HepG2 (cell line): ENCODE data around the gene IL13. TPM values are rescaled to one million over a fixed set of nuclear protein-coding genes. Genes with fewer than 3 reads are reported as not detected.

Experiments
- ATAC-seq: fragments of 200-7000 bp; cut with Tn5 transposase; 3 replicates; pipeline ENCODE4 v1.9.1; 2020; ENCODE audit warnings: mild to moderate bottlenecking, moderate library complexity
- BruUV-seq: library from RNA; stranded (reverse); fragments of 400-500 nt; replicated peaks from 2 replicates; lab custom pipeline; 2021; lab: Mats Ljungman, UMichigan
- CTCF ChIA-PET: fragments of 300-600 bp; formaldehyde crosslinking; extraction: SDS; loops from one replicate; lab custom pipeline; 2021; ENCODE audit warnings: low total read pairs, inconsistent platforms, low intra/inter-chr PET ratio; lab: Yijun Ruan, JAX
- POLR2A ChIA-PET: fragments of 350-600 bp; sonication (Branson Sonifier 250); formaldehyde crosslinking; loops from one replicate; lab custom pipeline; 2020; ENCODE audit warnings: antibody characterized with exemption, inconsistent platforms; lab: Yijun Ruan, JAX
- DNase-seq: peaks from one replicate; pipeline ENCODE4 v3.0.0-alpha.2; 2015; ENCODE audit warnings: low spot score
- FAIRE-seq: peaks from 3 replicates; lab custom pipeline; 2011; peaks lifted over from hg19 to GRCh38; lab: Jason Lieb, UNC
- H2AFZ ChIP-seq: one replicate; pipeline ENCODE4 v1.6.1; 2011; ENCODE audit warnings: low read length, inconsistent platforms
- H3K27ac ChIP-seq: fragments of 300-600 bp; 3 replicates; pipeline ENCODE4 v1.8.0; 2011; ENCODE audit warnings: mixed run types, mild to moderate bottlenecking, mixed read lengths, low read length, inconsistent platforms; ENCODE audit not compliant: insufficient read depth; ENCODE audit errors: extremely low read length
- H3K27me3 ChIP-seq, 2 experiments: fragments of 200-600 bp in 1 of 2; 2 replicates in 1 of 2; 3 replicates in 1 of 2; pipeline versions ENCODE4 v1.6.0 to v1.8.0; 2011; ENCODE audit warnings: low read length in 2 of 2, mild to moderate bottlenecking in 2 of 2, moderate library complexity in 2 of 2, inconsistent platforms in 1 of 2; ENCODE audit not compliant: insufficient read depth in 2 of 2, control insufficient read depth in 1 of 2
- H3K36me3 ChIP-seq, 2 experiments: fragments of 200-600 bp in 1 of 2; replicated peaks in 1 of 2; 2 replicates in 1 of 2; 3 replicates in 1 of 2; pipeline versions ENCODE4 v1.5.1 to v1.8.0; 2011; ENCODE audit warnings: low read length in 2 of 2, inconsistent platforms in 1 of 2; ENCODE audit not compliant: insufficient read depth in 2 of 2, control insufficient read depth in 1 of 2
- H3K4me1 ChIP-seq: 2 replicates; pipeline ENCODE4 v1.5.1; 2012; ENCODE audit warnings: low read length, inconsistent platforms; ENCODE audit not compliant: insufficient read depth
- H3K4me2 ChIP-seq: 2 replicates; pipeline ENCODE4 v1.6.0; 2011; ENCODE audit warnings: low read depth, low read length, inconsistent platforms
- H3K4me3 ChIP-seq, 3 experiments: fragments of 200-600 bp in 1 of 3; sonication (generic), shearing (Covaris generic) in 1 of 3; replicated peaks in 1 of 3; 2 replicates each; pipeline ENCODE4 v1.5.1; 2011 to 2016; ENCODE audit warnings: low read length in 3 of 3, inconsistent platforms in 2 of 3, low read depth in 2 of 3, mild to moderate bottlenecking in 2 of 3, control low read depth in 1 of 3, mixed read lengths in 1 of 3; ENCODE audit not compliant: insufficient read depth in 1 of 3
- H3K79me2 ChIP-seq: one replicate; pipeline ENCODE4 v1.6.1; 2011; ENCODE audit warnings: low read length, inconsistent platforms; ENCODE audit not compliant: insufficient read depth
- H3K9ac ChIP-seq: 2 replicates; pipeline ENCODE4 v1.6.0; 2011; ENCODE audit warnings: mild to moderate bottlenecking, low read depth, low read length, inconsistent platforms; ENCODE audit not compliant: insufficient read depth
- H3K9me3 ChIP-seq: 2 replicates; pipeline ENCODE4 v1.5.1; 2012; ENCODE audit warnings: mild to moderate bottlenecking, low read length
- H4K20me1 ChIP-seq: 2 replicates; pipeline ENCODE4 v1.6.0; 2011; ENCODE audit warnings: inconsistent platforms, mild to moderate bottlenecking, low read length, moderate library complexity; ENCODE audit not compliant: insufficient read depth
- ARID3A ChIP-seq: IDR thresholded peaks from 2 replicates; pipeline ENCODE4 v1.6.1; 2012; ENCODE audit warnings: low read depth, low read length, improper control_type of control experiment
- ELK4 ChIP-seq: sonication (generic); formaldehyde crosslinking; IDR thresholded peaks from 2 replicates; pipeline ENCODE4 v1.9.0; 2021; ENCODE audit warnings: missing genetic modification reagents, borderline replicate concordance
- GLMP ChIP-seq: sonication (generic); formaldehyde crosslinking; IDR thresholded peaks from 2 replicates; pipeline ENCODE4 v1.9.0; 2021; ENCODE audit warnings: missing genetic modification reagents, mild to moderate bottlenecking, borderline replicate concordance
- GZF1 ChIP-seq: sonication (generic); formaldehyde crosslinking; IDR thresholded peaks from 2 replicates; pipeline ENCODE4 v1.5.1; 2020; ENCODE audit warnings: mild to moderate bottlenecking, missing genetic modification reagents
- HNRNPK ChIP-seq: fragments of 200-400 bp; formaldehyde crosslinking; IDR thresholded peaks from 2 replicates; pipeline ENCODE4 v1.6.1; 2018; ENCODE audit warnings: low read length, low read depth, moderate library complexity, mild to moderate bottlenecking; ENCODE audit not compliant: poor library complexity, severe bottlenecking
- JUND ChIP-seq: sonication (generic); formaldehyde crosslinking; IDR thresholded peaks from 2 replicates; pipeline ENCODE4 v1.8.0; 2022; ENCODE audit warnings: mild to moderate bottlenecking, missing genetic modification reagents
- NFKB2 ChIP-seq: sonication (generic); formaldehyde crosslinking; IDR thresholded peaks from 2 replicates; pipeline ENCODE4 v1.4.0; 2020; ENCODE audit warnings: missing genetic modification reagents, borderline replicate concordance
- SIN3B ChIP-seq: fragments of 150-350 bp; IDR thresholded peaks from 2 replicates; pipeline ENCODE4 v1.6.1; 2014; ENCODE audit warnings: low read length
- SNAI1 ChIP-seq: sonication (generic); formaldehyde crosslinking; IDR thresholded peaks from 2 replicates; pipeline ENCODE4 v1.5.0; 2020; ENCODE audit warnings: mild to moderate bottlenecking, missing genetic modification reagents, borderline replicate concordance
- ZNF143 ChIP-seq: sonication (generic); formaldehyde crosslinking; IDR thresholded peaks from 2 replicates; pipeline ENCODE4 v1.4.0; 2020; ENCODE audit warnings: missing genetic modification reagents
- ZNF407 ChIP-seq: sonication (generic); formaldehyde crosslinking; IDR thresholded peaks from one replicate; pipeline ENCODE4 v1.5.1; 2020; ENCODE audit warnings: mild to moderate bottlenecking, missing genetic modification reagents; ENCODE audit errors: not compliant biosample characterization
- ZNF672 ChIP-seq: sonication (generic); formaldehyde crosslinking; IDR thresholded peaks from 2 replicates; pipeline ENCODE4 v1.8.1; 2022; ENCODE audit warnings: missing genetic modification reagents
- ZNF841 ChIP-seq: sonication (generic); formaldehyde crosslinking; IDR thresholded peaks from 2 replicates; pipeline ENCODE4 v1.8.1; 2023; ENCODE audit warnings: missing genetic modification reagents, borderline replicate concordance
- in situ Hi-C: cut with HindIII; loops from 2 replicates; pipeline ENCODE4 v1.10.0; 2017; ENCODE audit warnings: low pct_unique_long_range_greater_than_20kb; ENCODE audit not compliant: extremely low pct_ligation_motif_present
- intact Hi-C: fragments of 100-400 bp; cut with micrococcal nuclease; formaldehyde crosslinking; loops from one replicate; pipeline ENCODE4 v1.10.0; 2022; ENCODE audit not compliant: unreplicated experiment
- polyA plus RNA-seq, 8 experiments: library from polyadenylated mRNA; depleted of rRNA in 3 of 8; stranded (reverse) in 7 of 8; unstranded in 1 of 8; fragments of >200 nt; fragmentation: Illumina TruSeq in 4 of 8; extraction: Trizol in 4 of 8; gene quantifications; 2 replicates each; pipeline versions ENCODE4 v1.2.1 to v1.2.3, GENCODE V29; 2011 to 2016; ENCODE audit warnings: low read depth in 4 of 8, missing spikeins in 1 of 8, mixed read lengths in 1 of 8; ENCODE audit not compliant: insufficient read depth in 1 of 8
- total RNA-seq, 5 experiments: library from RNA; depleted of rRNA; stranded (reverse); fragments of >200 nt; fragmentation: Illumina TruSeq; extraction: Trizol; gene quantifications; 2 replicates each; pipeline ENCODE4 v1.2.3, GENCODE V29; 2016; ENCODE audit warnings: low read depth in 1 of 5

The IL13 gene
- total and polyA plus RNA-seq, 2 of the 13 experiments (the other 11 are each of a cell fraction or from before 2014, with no cell fraction given) = 0.05 TPM; not detected in 1

- CTCF ChIA-PET = no interaction called here
- peaks cover 0 to 24% of the 10 kb centered on the region in 2 experiments; a peak in 2 of 5 replicates for H3K36me3 ChIP-seq
- no peak for TF ChIP-seq JUND
- no peak for TF ChIP-seq ARID3A
- no peak for TF ChIP-seq ZNF407 (CRISPR knock-in tag)
- TF ChIP-seq GLMP = no peak
- no peak for TF ChIP-seq NFKB2 (CRISPR knock-in tag)
- no peak for TF ChIP-seq ZNF143 (CRISPR knock-in tag)
- TF ChIP-seq ZNF841 = no peak
- no peak for TF ChIP-seq ELK4 (CRISPR knock-in tag)
- TF ChIP-seq HNRNPK = no peak
- no peak for TF ChIP-seq GZF1 (CRISPR knock-in tag)
- no peak for TF ChIP-seq ZNF672 (CRISPR knock-in tag)
- no peak for TF ChIP-seq SIN3B
- no peak for TF ChIP-seq SNAI1
Measured at GRCh38 chr5:132622608-132623007, 35.4 kb upstream of the IL13 start.

More at GRCh38 chr5:132622608-132623007, 35.4 kb upstream of the IL13 start:
- Histone ChIP-seq H2AFZ (no peak overlapping the region), H3K79me2 (no peaks in the 10 kb centered on the region), H4K20me1 (no peaks in the 10 kb centered on the region), H3K27ac (no peak overlapping the region), H3K9me3 (no peaks in the 10 kb centered on the region), H3K27me3 (no peaks in the 10 kb centered on the region), H3K4me3 (no peak overlapping the region), H3K4me2 (no peak overlapping the region), H3K9ac (no peak overlapping the region), H3K4me1 (peaks cover 13% of the 10 kb centered on the region)
- in situ Hi-C loops (no loop called here), intact Hi-C loops (no loop called here)
- DNase-seq (no peak), FAIRE-seq (no peak), ATAC-seq (no peak)
- POLR2A ChIA-PET = no interaction called here
- BruUV-seq = no TSS peak
